Skeletal muscle satellite cell (primary cell): Measurements from ENCODE around the gene FIGLA.

ENCODE experiments used
- H3K27me3 ChIP-seq: 2 replicates; pipeline ENCODE4 v1.7.0; 2013; ENCODE audit warnings: low read length; ENCODE audit not compliant: control insufficient read depth, insufficient read depth
- H3K36me3 ChIP-seq: 2 replicates; pipeline ENCODE4 v1.7.0; 2013; ENCODE audit warnings: mild to moderate bottlenecking, control low read depth, low read length; ENCODE audit not compliant: insufficient read depth
- H3K4me1 ChIP-seq: 2 replicates; pipeline ENCODE4 v1.7.0; 2013; ENCODE audit warnings: low read length; ENCODE audit not compliant: control insufficient read depth, insufficient read depth
- H3K4me2 ChIP-seq: 2 replicates; pipeline ENCODE4 v1.7.0; 2013; ENCODE audit warnings: mild to moderate bottlenecking, low read length
- H3K4me3 ChIP-seq: 2 replicates; pipeline ENCODE4 v1.7.0; 2013; ENCODE audit warnings: low read length
- H3K9ac ChIP-seq: 2 replicates; pipeline ENCODE4 v1.7.0; 2013; ENCODE audit warnings: mild to moderate bottlenecking, low read depth, low read length, moderate library complexity
- H3K9me3 ChIP-seq: replicated peaks from 2 replicates; pipeline ENCODE4 v1.7.0; 2013; ENCODE audit warnings: mild to moderate bottlenecking, control low read depth, low read length

Gene FIGLA

DNA sequence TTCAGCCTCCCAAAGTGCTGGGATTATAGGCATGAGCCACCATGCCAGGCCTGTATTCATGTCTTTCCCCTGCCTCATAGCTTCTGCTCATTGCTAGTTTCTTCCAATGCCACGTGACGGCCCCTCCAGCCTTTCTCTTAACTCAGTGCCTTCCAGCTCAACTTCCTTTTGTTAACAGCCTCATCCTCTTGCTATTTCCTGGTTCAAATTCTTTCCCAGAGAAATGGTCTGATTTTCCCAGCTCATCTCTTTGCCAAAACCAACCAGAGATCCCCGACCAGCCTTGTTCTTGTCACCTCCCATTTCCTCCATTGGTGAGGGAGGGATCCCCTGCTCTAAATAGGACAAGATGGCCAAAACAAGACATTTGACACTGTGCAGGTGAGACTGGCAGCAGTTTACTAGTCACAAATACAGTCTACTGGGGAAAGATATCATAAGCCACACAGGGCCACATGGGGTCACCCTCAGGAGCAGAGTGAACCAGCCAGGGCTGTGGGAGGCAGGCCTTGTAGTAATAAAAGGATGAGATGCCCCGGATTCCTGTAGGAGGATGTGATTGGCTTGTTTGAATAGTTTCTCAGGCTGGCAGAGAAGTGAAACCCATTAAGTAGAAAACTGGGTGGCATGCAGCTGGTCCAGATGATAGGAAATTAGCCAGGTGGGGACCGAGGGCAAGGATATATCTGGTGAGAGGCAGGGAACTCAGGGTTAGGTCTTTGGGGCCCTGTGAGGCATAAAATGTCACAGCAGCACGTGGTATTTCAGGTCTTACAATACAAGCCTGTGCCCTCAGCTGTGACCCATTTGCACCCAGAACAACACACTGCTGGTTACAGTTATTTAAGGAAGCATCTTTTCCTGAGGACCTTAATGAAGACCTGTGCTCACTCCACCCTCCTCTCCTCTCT lies 38.7 kb upstream of the FIGLA start:
- H3K27me3 ChIP-seq: peaks cover 14% of the 10 kb centered on the region
- H3K4me2 ChIP-seq: no peak overlapping the region
- no peak overlapping the region for H3K4me3 ChIP-seq
- H3K36me3 ChIP-seq: no peaks in the 10 kb centered on the region
- H3K9me3 ChIP-seq: no peaks in the 10 kb centered on the region
- no peaks in the 10 kb centered on the region for H3K4me1 ChIP-seq
- H3K9ac ChIP-seq: no peak overlapping the region

DNA sequence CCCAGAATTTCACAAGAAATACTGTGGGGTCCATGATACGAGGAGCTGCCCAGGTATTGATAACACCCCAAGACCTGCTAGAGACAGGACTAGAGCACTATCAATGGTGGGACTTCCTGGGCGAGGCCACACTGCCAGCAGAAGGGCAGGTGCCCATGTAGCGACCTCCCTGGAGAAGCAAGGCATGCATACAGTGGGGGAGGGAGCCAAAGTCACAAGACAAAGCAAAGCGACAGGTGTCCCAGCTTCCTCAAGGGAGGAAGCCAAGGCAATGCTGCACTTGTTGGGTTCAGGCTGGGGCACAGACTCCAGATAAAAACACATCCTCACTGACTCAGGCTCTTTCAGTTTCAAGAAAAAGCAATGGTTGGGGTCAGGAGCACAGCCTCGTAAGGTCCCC lies 37.7 kb upstream of the FIGLA start:
- Histone ChIP-seq H3K9ac (no peak overlapping the region), H3K36me3 (no peaks in the 10 kb centered on the region), H3K4me2 (no peak overlapping the region), H3K4me1 (no peaks in the 10 kb centered on the region), H3K27me3 (peaks cover 14% of the 10 kb centered on the region), H3K9me3 (no peaks in the 10 kb centered on the region), H3K4me3 (no peak overlapping the region)

DNA sequence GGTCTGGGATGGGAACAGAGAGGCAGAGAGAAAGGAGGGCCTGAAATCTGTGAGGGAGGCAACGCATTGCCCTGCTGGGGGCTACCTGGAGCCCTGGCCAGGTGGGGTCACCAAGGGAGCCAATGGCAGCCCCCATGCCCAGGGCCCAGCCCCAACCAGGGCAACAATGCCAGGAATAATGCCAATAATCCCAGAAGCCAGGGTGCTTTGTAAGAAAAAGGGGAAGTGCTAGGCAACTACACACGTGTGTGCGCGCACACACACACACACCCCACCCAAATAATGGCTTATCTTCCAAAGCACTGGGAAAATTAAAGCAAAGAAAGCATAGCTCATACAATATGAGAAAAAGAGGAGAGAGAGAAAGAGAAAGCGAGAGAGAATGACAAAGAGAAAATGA lies 36.9 kb upstream of the FIGLA start:
- Histone ChIP-seq H3K4me1 (no peaks in the 10 kb centered on the region), H3K9me3 (no peaks in the 10 kb centered on the region), H3K36me3 (no peaks in the 10 kb centered on the region), H3K4me3 (no peak overlapping the region), H3K27me3 (peaks cover 21% of the 10 kb centered on the region), H3K4me2 (no peak overlapping the region), H3K9ac (no peak overlapping the region)

DNA sequence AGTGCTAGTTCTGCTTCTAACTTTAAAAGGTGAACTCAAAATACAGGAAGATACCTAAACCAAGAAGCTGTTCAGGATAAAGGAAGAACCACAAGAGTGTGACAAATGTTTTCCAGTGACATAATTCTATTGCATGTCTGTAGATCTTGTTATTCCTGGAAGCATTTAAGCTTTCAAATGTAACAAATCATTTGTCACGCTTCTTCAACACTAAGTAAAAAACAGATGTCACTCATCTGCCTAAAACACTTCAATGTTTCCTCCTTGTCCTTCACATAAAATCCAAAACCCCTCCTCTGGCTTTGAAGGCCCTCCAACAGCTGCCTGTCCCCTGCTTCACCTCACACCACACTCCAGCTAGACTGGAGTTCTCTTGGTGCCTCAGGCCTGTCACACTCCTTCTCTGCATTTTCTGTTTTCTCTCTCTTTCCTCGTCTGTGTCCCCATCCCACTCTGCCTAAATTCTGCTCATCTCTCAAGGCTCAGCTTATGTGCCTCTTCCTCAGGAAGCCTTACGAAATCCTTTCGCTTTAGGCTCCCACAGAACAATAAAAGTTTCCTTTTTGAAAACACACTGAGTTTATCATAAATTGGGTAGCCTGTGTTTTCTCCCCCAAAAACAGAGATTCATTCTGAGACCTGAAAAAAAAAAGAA lies 36.4 kb upstream of the FIGLA start:
- Histone ChIP-seq H3K4me2 (no peak overlapping the region), H3K4me1 (no peaks in the 10 kb centered on the region), H3K36me3 (no peaks in the 10 kb centered on the region), H3K27me3 (peaks cover 21% of the 10 kb centered on the region), H3K4me3 (no peak overlapping the region), H3K9ac (no peak overlapping the region), H3K9me3 (no peaks in the 10 kb centered on the region)

DNA sequence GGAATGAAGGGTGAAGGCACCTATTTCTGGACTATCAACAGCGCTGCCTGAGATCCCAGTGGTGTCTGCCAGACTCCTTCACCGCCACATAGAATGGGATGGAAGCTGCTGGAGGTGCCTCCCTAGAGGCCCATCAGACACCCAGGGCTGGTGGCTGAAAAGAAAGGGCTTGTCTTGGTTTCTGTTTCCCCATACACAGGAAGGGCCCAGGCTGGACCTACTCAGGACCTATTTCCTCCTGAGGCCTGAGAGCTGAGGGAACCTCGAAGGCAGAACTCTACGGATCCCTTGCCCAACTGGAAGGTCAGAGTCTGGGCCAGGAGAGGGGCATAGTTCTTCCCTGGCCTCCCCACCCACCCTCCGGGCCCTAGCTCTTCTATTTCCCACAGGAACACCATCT lies 32.8 kb upstream of the FIGLA start:
- Histone ChIP-seq H3K4me3 (no peak overlapping the region), H3K4me1 (no peaks in the 10 kb centered on the region), H3K4me2 (no peak overlapping the region), H3K9me3 (no peaks in the 10 kb centered on the region), H3K9ac (no peak overlapping the region), H3K36me3 (no peaks in the 10 kb centered on the region), H3K27me3 (peaks cover 22% of the 10 kb centered on the region)

DNA sequence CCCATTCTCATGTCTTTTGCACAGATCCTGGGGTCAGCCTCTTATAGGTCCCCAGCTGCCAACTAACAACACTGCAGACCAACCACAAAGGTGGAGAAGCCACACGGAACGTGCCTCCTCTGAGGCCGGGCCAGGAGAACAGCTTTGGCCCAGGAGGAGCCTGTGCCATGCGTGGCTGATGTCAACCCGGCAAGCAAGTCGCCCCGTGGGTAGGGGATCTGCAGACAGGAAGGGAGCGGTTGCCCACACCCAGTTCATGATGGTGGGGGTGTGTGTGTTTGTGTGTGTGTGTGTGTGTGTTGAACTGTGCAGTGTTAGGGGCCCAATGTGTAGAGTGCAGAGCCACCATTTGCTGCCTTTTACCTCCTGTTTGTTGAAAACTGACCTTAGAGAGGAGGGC lies 32.4 kb upstream of the FIGLA start:
- no peaks in the 10 kb centered on the region for H3K36me3 ChIP-seq
- H3K4me3 ChIP-seq: no peak overlapping the region
- no peaks in the 10 kb centered on the region for H3K9me3 ChIP-seq
- no peaks in the 10 kb centered on the region for H3K4me1 ChIP-seq
- H3K9ac ChIP-seq: no peak overlapping the region
- peaks cover 23% of the 10 kb centered on the region for H3K27me3 ChIP-seq
- H3K4me2 ChIP-seq: no peak overlapping the region

DNA sequence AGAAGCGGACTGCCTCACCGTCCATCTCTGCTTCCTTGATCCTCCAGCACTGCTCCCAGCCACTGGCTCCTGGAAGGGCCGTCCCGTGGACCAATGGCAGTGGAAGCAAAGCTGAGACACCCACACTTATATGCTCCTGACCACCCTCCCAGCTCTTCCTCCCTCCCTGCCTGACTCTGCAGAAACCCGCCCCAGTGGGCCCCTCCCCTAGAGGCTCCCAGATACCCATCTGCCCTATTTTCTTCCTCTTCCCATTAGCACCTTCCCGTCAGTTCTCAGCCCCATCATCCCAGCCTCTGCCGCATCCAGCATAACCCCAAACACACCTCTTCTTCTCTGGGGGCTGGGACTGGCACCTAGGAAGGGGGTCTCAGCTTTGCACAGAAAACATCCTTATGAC lies 30.1 kb upstream of the FIGLA start, which contains the start of gene CLEC4F:
Gene CLEC4F (minus strand): TSS at position 101 of the 400 bp plus-strand sequence. CDS start 76 bp downstream, at position 25.
- no peak within 1 kb of the TSS for H3K4me3 ChIP-seq
- H3K4me1 ChIP-seq: no peaks in the 10 kb centered on the region
- no peaks in the 10 kb centered on the region for H3K9me3 ChIP-seq
- H3K27me3 ChIP-seq: peaks cover 37% of the 10 kb centered on the region
- H3K4me2 ChIP-seq: no peak within 1 kb of the TSS
- no peak within 1 kb of the TSS for H3K9ac ChIP-seq
- no peaks in the 10 kb centered on the region for H3K36me3 ChIP-seq

DNA sequence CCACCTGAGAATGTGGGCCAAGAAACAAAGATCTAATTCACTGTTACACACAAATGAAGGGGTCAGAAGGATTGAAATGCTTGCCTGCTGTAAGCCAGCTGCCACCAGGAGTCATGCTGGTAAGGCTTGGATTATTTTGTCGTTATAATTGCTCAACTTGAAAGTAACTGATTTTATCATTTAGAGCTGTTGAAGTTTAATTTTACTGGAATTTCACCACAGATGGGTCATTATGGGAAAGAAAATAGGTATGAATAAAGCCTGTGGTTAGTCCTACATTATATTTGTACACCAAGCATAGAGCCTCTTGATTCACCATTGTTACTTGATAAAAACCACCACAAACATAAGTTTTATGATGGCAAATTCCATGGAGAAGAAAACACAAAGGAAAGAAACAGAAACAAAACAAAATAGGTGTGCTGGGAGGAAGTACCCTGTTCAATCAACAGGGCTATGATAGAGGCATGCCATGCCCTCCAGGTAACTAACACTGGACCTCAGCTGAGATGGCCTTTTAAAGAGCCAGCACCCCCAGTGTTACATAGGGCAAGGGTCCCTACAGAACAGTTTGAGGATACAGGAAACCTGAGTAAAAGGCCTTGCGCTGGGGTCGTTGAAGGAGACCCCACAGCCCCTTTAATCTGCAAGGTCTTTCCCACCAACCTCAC lies 27.0 kb upstream of the FIGLA start:
- Histone ChIP-seq H3K4me1 (no peaks in the 10 kb centered on the region), H3K36me3 (no peaks in the 10 kb centered on the region), H3K9ac (no peak overlapping the region), H3K9me3 (no peaks in the 10 kb centered on the region), H3K27me3 (peaks cover 44% of the 10 kb centered on the region), H3K4me3 (no peak overlapping the region), H3K4me2 (no peak overlapping the region)

DNA sequence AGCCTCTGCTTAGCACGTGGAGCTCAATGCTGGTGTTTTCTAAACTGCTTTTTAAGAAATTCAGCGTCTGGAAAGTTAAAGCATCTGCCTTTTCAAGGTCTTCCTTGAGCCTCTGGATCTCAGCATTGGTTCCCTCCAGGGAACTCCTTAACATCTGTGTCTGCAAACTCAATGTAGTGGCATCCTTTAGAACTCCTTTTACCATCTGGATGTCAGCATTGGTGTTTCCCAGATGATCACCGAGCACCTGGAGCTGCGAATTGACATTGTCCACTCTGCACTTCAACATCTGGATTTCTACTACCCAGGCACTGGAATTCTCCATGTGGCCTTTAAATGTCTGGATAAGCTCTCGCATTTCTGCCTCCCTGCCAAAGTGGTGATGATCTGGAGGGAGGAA lies 26.3 kb upstream of the FIGLA start:
- Histone ChIP-seq H3K36me3 (no peaks in the 10 kb centered on the region), H3K9me3 (no peaks in the 10 kb centered on the region), H3K4me2 (no peak overlapping the region), H3K4me1 (no peaks in the 10 kb centered on the region), H3K4me3 (no peak overlapping the region), H3K27me3 (peaks cover 48% of the 10 kb centered on the region), H3K9ac (no peak overlapping the region)

DNA sequence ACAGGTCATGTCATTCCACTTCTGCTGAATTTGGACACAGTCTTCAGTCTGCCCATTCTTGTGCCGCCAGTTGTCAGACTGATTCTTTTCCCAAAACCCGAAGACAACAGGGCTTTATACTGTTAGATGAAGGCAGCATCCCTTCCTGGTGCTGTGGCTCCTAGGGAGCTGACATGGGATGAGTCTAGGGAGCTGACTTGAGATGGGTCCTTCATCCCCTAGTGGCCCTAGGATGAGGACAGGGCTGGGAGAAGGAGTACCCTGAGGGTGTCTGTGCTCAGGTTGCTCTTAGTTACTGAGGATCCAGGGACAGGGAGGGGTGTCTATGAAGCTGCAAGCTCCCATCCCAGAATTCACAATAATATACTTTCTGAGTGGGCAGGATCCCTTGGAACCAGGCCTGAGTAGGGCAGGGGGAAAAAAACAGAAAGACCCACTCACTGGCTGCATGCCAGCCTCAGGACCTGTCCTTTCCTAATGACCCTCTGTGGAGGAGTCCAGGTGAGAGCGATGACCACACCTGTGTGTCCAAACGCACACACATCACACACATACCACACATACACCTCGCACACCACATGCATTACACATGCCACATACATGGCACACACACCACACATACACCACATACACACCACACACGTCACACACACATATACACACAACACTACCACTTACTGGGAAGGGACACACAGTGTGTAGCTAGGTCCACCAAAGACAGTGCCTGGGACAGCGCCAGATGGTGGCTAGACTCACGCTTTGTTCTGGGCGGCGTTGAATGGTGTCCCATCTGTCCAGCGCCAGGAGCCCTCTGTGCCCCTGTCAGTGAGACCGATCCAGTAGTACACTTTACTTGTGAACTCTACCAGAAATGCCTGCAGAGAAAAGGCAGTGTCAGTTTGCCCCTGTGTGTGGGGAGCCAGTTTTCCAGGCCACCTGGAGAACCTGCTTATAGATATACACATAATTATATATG lies 18.8 kb upstream of the FIGLA start:
- H3K9me3 ChIP-seq: no peaks in the 10 kb centered on the region
- H3K36me3 ChIP-seq: no peaks in the 10 kb centered on the region
- H3K4me2 ChIP-seq: no peak overlapping the region
- H3K9ac ChIP-seq: no peak overlapping the region
- H3K27me3 ChIP-seq: peaks cover 31% of the 10 kb centered on the region
- H3K4me1 ChIP-seq: no peaks in the 10 kb centered on the region
- no peak overlapping the region for H3K4me3 ChIP-seq

DNA sequence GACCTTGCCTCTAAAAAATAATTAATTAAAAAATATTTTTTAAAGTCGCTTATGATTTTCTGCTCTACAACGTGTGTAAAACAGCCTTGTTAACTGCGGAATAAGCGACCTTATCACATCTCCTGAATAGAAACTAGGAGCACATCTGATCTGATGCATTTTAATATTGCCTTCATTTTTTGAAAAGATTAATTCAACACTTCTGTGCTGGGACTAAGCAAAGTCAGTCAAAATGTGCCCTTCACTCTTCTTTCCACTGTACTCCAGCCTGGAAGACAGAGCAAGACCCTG lies 17.3 kb upstream of the FIGLA start:
- H3K9ac ChIP-seq: no peak overlapping the region
- H3K4me2 ChIP-seq: no peak overlapping the region
- H3K4me3 ChIP-seq: no peak overlapping the region
- H3K27me3 ChIP-seq: peaks cover 26% of the 10 kb centered on the region
- no peaks in the 10 kb centered on the region for H3K36me3 ChIP-seq
- H3K9me3 ChIP-seq: no peaks in the 10 kb centered on the region
- no peaks in the 10 kb centered on the region for H3K4me1 ChIP-seq
